HG02588 (cell line): ENCODE measurements around the gene RASA3.
"Not testable (repeated sequence)": the region's sequence is repeated elsewhere in the genome, so short reads cannot be mapped to it uniquely, and the experiment has no call there.

Experiments used
- ATAC-seq: cut with Tn5 transposase; IDR thresholded peaks from one replicate; pipeline ENCODE4 v1.9.1; 2021; ENCODE audit warnings: mild to moderate bottlenecking, moderate library complexity; ENCODE audit not compliant: unreplicated experiment

The RASA3 gene

DNA sequence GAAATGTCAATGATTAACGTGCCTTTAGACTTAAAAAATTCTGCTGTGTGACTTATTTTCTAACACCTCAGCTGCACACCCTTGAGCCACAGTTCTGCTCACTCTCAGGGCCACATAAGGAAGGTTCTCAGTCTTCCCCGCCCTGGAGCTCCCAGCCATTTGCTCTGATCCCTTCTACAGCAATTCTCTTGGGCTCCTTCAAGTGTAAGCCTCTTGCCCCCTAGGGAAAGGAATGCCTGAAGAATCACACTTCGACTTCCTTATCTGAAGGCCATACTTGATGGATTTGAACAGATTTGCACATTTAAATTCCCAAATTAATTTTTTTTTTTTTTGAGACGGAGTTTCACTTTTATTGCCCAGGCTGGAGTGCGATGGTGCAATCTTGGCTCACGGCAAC, 44.2 kb downstream of the RASA3 start:
- ATAC-seq = no peak

GRCh38 chr13:114087430-114087829, 45.0 kb downstream of the RASA3 start:
- ATAC-seq = no peak

GRCh38 chr13:114082849-114083645, 49.4 kb downstream of the RASA3 start:
- no peak for ATAC-seq

DNA sequence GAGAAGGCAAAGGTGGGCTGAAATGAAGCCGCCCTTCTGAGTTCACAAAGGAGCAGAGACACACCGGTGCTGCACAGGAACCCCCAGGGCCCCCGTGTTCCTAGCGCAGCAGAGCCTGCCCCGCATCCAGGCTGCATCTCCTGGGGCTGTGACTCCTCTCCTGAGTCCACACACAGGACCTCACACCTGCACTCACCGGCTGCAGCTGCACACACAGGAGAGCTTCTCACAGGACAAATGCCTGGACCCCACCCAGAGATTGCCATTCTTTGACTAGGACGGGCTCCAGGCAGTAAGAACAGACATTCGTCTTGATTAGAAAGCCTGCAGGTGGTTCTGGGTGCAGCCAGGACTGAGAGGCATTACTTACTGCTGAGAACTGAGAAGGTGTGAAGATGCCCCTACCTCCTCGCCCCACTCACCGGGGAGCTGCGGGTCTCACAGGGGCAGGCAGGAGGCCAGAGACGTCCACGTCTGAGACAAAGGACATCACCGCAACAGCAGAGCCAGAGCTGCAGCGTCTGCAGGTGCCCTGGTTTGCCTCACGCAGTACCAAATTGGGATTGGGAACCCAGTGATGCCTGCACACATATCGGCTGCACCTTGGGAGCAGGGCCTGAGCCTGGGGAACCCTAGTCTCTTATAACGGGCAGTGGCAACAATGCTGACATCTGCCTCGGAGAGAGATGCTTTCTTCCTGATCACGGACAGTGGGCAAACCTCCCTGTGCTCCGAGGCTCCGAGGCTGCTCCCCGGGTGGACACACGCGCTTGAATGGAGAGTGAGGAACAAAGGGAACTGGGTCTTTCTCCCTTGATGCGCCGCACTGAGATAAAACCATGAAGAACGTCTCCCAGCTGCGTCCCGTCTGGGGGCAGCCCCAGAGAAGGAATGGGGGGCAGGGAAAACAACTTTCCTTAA, 50.4 kb downstream of the RASA3 start:
- no peak for ATAC-seq

DNA sequence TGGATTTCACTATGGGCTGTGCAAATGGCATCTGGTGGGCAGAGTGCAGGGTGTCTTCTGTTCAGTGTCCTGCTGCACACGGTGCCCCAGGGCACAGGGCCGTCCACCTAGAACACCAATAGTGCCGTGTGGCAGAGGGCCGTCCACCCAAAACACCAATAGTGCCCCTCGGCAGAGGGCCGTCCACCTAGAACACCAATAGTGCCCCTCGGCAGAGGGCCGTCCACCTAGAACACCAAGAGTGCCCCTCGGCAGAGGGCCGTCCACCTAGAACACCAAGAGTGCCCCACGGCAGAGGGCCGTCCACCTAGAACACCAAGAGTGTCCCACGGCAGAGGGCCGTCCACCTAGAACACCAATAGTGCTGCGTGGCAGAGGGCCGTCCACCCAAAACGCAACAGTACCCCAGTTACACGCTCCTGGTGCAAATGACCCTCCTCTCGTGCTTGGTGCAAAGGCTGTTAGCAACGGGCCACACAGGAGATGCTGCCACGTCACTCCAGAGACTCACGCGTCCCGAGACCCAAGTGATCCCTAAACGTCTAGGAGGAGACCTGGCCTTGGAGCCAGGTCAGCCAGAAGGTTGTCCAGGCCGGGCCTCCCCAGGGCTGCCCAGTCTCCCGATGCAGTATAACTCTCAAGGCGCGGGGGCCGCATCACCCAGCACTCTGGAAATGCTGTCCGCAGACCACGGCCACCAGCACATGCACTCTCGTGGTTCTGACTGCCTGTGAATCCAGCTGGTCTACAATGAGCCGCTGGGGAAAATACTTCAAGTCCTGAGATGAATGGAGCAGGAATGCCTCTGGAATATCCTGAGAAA, 51.5 kb downstream of the RASA3 start:
- no peak for ATAC-seq

DNA sequence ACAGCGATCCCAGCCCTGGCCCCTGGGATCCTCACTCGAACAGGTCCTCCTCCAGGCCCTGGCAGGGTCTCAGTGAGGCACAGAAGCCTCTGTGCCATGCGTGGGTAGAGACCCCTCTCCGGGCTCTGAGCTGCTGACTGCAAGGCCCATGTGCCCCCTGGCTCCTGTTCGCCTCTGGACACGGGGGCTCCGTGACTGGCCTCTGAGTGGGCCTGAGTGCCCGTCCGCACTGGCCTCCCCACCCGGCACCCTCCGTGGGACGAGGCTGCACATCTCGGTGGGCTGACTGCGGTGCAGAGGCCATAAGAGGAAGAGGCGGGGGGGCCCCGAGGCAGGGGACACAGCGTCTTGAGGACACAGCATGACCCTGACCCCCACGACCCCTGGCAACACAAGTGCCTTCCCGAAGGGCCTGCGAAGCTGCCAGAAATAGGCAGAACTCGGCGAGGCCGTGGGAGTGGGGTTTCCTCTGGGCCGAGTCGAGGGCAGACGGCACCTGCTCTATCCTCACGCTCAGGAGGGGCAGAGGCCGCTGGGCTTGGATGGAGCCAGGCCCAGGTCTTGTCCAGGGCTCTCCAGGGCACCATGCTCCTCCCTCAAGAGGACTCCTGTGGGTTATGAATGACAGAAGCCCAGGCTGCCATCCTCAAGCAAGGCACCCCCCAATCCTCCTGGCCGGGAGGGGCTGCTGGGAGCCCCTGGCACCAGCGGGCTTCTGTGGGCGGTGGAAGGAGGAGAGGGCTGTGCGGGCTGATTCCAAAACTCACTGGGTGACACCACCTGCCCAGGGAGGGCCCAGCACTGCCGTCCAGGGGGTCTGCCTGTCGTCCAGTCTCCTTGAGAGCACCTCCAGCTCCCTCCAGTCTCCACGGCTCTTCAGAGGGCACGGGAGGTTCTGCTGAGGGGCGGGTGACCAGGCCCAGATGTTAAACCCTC, 52.6 kb downstream of the RASA3 start:
- no peak for ATAC-seq

DNA sequence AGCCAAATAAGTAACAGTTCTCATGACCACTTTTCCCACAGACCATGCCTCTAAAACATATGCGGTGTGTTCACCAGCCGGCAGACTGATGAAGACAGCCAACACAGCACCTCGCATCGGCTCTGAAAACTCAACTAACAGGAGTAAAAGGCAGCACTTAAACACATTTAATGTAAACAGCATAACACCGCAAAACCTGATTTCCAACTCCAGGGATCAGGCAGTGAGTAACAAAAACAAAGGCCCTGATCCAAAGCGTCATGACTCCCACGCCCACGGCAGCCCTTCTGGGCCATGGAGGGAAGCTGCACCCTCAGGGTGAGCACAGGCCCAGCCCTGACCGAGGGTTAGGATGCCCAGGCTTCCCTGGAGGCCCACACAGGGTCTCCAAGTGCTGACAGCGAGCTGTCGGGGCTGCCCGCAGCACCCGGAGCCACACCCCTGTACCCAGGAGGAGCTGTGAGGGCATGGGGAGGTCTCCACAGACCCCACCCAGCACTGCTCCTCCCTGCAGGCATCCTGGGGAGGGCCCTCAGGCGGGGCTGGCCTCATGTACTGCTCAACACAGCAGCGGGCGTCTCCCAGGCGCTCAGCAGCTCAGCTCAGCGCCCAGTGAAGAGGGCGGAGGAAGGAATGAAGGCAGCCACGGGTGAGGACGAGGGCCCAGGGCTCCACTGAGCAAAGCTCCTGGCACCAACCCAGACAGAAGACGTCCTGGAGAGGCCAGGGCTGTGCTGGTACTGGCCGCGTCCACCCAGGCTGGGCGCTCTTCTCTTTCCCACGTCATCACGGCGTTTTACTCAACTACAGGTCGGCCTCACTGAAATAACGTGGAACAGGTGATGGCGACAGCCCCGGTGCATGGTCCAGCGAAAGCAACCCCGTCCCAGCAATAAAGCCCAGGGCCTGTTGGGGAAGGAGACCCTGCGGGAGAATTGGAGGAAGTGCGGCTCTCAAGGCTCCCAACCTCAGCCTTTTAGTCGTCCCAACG, 53.7 kb downstream of the RASA3 start:
- no peak for ATAC-seq

- no peak for ATAC-seq
These were observed 54.5 kb downstream of the RASA3 start for GRCh38 chr13:114077933-114078325.

DNA sequence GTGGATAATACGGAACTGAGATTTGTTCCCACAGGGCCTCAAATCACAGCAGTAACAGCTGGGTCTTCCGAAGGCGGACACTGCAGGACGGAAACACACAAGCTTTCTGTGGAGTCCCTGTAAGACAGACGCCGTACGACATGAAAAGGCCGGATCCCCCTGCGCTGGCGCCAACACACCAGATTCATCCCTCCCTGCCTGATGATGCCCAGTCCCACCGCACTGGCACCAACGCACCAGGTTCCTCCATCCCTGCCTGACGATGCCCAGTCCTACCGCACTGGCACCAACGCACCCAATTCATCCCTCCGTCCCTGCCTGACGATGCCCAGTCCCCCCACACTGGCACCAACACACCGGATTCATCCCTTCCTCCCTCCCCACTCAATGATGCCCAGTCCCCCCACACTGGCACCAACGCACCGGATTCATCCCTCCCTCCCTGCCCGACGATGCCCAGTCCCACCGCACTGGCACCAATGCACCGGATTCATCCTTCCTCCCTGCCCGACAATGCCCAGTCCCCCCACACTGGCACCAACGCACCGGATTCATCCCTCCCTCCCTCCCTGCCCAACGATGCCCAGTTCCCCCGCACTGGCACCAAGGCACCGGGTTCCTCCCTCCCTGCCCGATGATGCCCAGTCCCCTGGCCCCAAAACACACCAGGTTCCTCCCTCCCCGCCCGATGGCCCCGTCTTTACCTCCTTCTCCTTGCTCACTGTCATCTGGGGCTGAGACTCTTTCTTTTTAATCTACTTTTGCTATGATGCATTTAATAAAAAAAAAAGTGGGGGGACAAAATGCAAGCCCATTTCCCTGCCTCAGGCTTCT, 55.1 kb downstream of the RASA3 start:
- no peak for ATAC-seq

- ATAC-seq = no peak
These were observed 55.9 kb downstream of the RASA3 start for GRCh38 chr13:114076329-114077090.

- not testable (repeated sequence) for ATAC-seq
These were observed 56.6 kb downstream of the RASA3 start for GRCh38 chr13:114075811-114076210.

DNA sequence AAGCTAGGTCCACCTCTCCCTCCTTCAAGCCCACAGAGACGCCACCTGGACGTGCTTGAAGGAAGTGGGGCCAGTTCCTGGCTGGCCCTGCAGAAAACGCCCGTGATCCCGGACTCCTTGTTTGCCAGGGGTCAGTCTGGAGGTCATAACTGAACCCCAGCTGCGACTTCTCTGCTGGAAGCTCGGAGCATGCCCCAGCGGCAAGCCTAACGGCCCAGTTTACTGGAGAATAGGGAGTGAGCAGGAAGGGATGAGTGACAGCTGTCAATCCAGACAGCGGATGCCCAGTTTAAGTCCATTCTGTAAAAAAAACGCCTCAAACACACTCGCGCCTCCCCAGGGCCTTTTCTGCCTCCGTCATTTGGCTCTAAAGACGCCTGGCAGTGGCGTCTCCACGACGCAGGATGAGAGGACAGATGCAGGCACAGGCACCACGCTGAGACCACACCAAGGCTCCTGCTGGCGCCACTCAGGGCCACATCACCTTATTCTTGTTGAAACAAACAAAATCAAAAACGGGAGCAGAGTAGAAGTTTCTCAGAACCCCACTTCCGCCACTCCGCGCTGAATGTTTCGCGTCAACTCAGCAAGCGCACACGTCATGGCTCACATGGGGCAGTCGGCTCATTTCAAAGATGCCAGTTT, 57.6 kb downstream of the RASA3 start:
- ATAC-seq = no peak

GRCh38 chr13:114073881-114074612, 58.4 kb downstream of the RASA3 start:
- ATAC-seq = no peak

- no peak for ATAC-seq
These were observed 60.0 kb downstream of the RASA3 start for GRCh38 chr13:114072421-114072820.

- no peak for ATAC-seq
These were observed 60.4 kb downstream of the RASA3 start for GRCh38 chr13:114071991-114072390.

DNA sequence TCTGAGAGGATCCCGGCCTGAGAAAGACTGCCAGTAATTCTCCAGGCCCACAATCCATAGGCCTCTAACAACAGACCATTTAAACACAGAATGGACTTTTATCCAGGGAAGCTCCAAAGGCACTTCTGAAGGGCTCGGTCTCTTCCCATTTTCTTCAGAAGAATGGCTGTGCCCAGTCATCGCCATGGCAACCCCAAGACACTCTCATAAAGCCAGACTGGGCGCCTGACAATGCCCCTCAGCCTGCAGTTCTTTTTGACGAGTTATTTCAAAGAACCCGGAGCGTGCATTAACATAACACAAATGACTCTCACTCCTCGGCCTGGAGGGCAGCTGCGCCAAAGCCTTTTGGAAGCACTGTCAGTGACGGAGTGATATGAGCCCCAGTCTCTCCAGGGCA, 61.0 kb downstream of the RASA3 start:
- no peak for ATAC-seq
